ENCODE measurements around the gene CYP11A1. TPM values are rescaled to one million over a fixed set of nuclear protein-coding genes. Genes with fewer than 3 reads are reported as not detected.

Gene CYP11A1
- polyA plus RNA-seq, 3 donors: not detected

GRCh38 chr15:74294010-74294409, 73.4 kb downstream of the CYP11A1 start:
- Histone ChIP-seq H3K27ac (ENCODE audit: low read depth in 1 of 2, low read length in 2 of 2) (no peak overlapping the region), H3K36me3 (replicated peaks in 1 of 2; ENCODE audit: control insufficient read depth in 1 of 2, insufficient read depth in 2 of 2, low read length in 2 of 2) (no peaks in the 10 kb centered on the region), H3K4me3 (replicated peaks in 1 of 3; ENCODE audit: low read depth in 2 of 3, low read length in 3 of 3) (no peak overlapping the region), H3K27me3 (ENCODE audit: control insufficient read depth in 2 of 2, insufficient read depth in 2 of 2, low read length in 2 of 2) (no peaks in the 10 kb centered on the region), H3K4me1 (ENCODE audit: control insufficient read depth in 1 of 2, insufficient read depth in 2 of 2, low read length in 2 of 2) (no peaks in the 10 kb centered on the region), H3K4me2 (replicated peaks; ENCODE audit: extremely low read depth, low read length, poor library complexity, severe bottlenecking) (no peak overlapping the region), H2AFZ (ENCODE audit: insufficient read depth, low read depth, low read length, poor library complexity, severe bottlenecking) (no peak overlapping the region), H4K20me1 (ENCODE audit: insufficient read depth, low read length) (no peaks in the 10 kb centered on the region), H3K9me3 (replicated peaks in 1 of 2; ENCODE audit: control insufficient read depth in 1 of 2, insufficient read depth in 1 of 2, low read length in 2 of 2) (no peaks in the 10 kb centered on the region), H3K79me2 (ENCODE audit: insufficient read depth, low read length) (no peaks in the 10 kb centered on the region), H3K9ac (ENCODE audit: insufficient read depth, low read length, poor library complexity, severe bottlenecking) (no peak overlapping the region)
- no peaks in the 10 kb centered on the region for H3K36me3 Mint-ChIP-seq
- DNase-seq: no peak
- intact Hi-C loops (cut with micrococcal nuclease): no loop called here
- H3K27me3 Mint-ChIP-seq (ENCODE audit: low read depth in 3 of 3): peaks cover 8 to 13% (median 8%) of the 10 kb centered on the region in 3 donors
- no peaks in the 10 kb centered on the region for H3K9me3 Mint-ChIP-seq
- WGBS (ENCODE audit: insufficient coverage): no CpG with 5 or more reads among the region's 1 CpG
- no peak overlapping the region for H3K27ac Mint-ChIP-seq
- H3K4me1 Mint-ChIP-seq: no peaks in the 10 kb centered on the region
- TF ChIP-seq CTCF (IDR thresholded peaks at IDR 0.05): no peak
- no peak overlapping the region for H3K4me3 Mint-ChIP-seq

GRCh38 chr15:74293021-74293810, 74.2 kb downstream of the CYP11A1 start:
- TF ChIP-seq CTCF (IDR thresholded peaks at IDR 0.05): no peak
- no peaks in the 10 kb centered on the region for H3K36me3 ChIP-seq (replicated peaks in 1 of 2; ENCODE audit: control insufficient read depth in 1 of 2, insufficient read depth in 2 of 2, low read length in 2 of 2)
- Mint-ChIP-seq H3K27me3 (ENCODE audit: low read depth in 3 of 3) (peaks cover 8 to 13% (median 8%) of the 10 kb centered on the region in 3 donors), H3K27ac (no peak overlapping the region), H3K4me3 (no peak overlapping the region), H3K9me3 (no peaks in the 10 kb centered on the region), H3K4me1 (no peaks in the 10 kb centered on the region), H3K36me3 (no peaks in the 10 kb centered on the region)
- no peak overlapping the region for H3K4me3 ChIP-seq (replicated peaks in 1 of 3; ENCODE audit: low read depth in 2 of 3, low read length in 3 of 3)
- H3K27me3 ChIP-seq (ENCODE audit: control insufficient read depth in 2 of 2, insufficient read depth in 2 of 2, low read length in 2 of 2): no peaks in the 10 kb centered on the region
- H3K4me2 ChIP-seq (replicated peaks; ENCODE audit: extremely low read depth, low read length, poor library complexity, severe bottlenecking): no peak overlapping the region
- no peaks in the 10 kb centered on the region for H3K9me3 ChIP-seq (replicated peaks in 1 of 2; ENCODE audit: control insufficient read depth in 1 of 2, insufficient read depth in 1 of 2, low read length in 2 of 2)
- no peaks in the 10 kb centered on the region for H4K20me1 ChIP-seq (ENCODE audit: insufficient read depth, low read length)
- no peak overlapping the region for H2AFZ ChIP-seq (ENCODE audit: insufficient read depth, low read depth, low read length, poor library complexity, severe bottlenecking)
- no peaks in the 10 kb centered on the region for H3K79me2 ChIP-seq (ENCODE audit: insufficient read depth, low read length)
- 83% methylated on average over 1 of the region's 3 CpGs for WGBS (ENCODE audit: insufficient coverage)
- H3K9ac ChIP-seq (ENCODE audit: insufficient read depth, low read length, poor library complexity, severe bottlenecking): no peak overlapping the region
- no peak overlapping the region for H3K27ac ChIP-seq (ENCODE audit: low read depth in 1 of 2, low read length in 2 of 2)
- H3K4me1 ChIP-seq (ENCODE audit: control insufficient read depth in 1 of 2, insufficient read depth in 2 of 2, low read length in 2 of 2): no peaks in the 10 kb centered on the region
- DNase-seq: no peak
- intact Hi-C loops (cut with micrococcal nuclease): no loop called here
